ENCODE measurements around the gene PROC. TPM values are rescaled to one million over a fixed set of nuclear protein-coding genes. Genes with fewer than 3 reads are reported as not detected.
A peak's percentile ranks its signal among the peaks of the same experiment; 100 is the strongest.

The PROC gene
- total and polyA plus RNA-seq, 2 of the 4 experiments (the other 2 are of a cell fraction): 0.07 TPM; not detected in 1

DNA sequence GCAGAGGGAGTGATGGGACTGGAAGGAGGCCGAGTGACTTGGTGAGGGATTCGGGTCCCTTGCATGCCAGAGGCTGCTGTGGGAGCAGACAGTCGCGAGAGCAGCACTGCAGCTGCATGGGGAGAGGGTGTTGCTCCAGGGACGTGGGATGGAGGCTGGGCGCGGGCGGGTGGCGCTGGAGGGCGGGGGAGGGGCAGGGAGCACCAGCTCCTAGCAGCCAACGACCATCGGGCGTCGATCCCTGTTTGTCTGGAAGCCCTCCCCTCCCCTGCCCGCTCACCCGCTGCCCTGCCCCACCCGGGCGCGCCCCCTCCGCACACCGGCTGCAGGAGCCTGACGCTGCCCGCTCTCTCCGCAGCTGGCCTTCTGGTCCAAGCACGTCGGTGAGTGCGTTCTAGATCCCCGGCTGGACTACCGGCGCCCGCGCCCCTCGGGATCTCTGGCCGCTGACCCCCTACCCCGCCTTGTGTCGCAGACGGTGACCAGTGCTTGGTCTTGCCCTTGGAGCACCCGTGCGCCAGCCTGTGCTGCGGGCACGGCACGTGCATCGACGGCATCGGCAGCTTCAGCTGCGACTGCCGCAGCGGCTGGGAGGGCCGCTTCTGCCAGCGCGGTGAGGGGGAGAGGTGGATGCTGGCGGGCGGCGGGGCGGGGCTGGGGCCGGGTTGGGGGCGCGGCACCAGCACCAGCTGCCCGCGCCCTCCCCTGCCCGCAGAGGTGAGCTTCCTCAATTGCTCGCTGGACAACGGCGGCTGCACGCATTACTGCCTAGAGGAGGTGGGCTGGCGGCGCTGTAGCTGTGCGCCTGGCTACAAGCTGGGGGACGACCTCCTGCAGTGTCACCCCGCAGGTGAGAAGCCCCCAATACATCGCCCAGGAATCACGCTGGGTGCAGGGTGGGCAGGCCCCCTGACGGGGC lies 4.6 kb downstream of the PROC start:
- no peaks in the 10 kb centered on the region; the same call in 1 of the 2 replicates for H3K4me1 ChIP-seq (ENCODE audit: control insufficient read depth, insufficient read depth, low read length)
- H3K27ac ChIP-seq (ENCODE audit: insufficient read depth, low read length): no peak overlapping the region
- no peak overlapping the region for H3K56ac ChIP-seq (ENCODE audit: extremely low read depth, insufficient read depth, low read length)
- 8% methylated on average over 11 of the region's 73 CpGs; no CpG with 5 or more reads in 1 of the 2 experiments for WGBS, 2 experiments (ENCODE audit: extremely low coverage in 2 of 2, insufficient read length in 1 of 2)
- no peak overlapping the region for H3K18ac ChIP-seq (ENCODE audit: low read depth, low read length)
- TF ChIP-seq BHLHE40 (IDR thresholded peaks at IDR 0.05; ENCODE audit: low read depth, low read length): peak; percentile 74
- TF ChIP-seq FOS (IDR thresholded peaks at IDR 0.05; ENCODE audit: low read depth, low read length): no peak
- H3K9me3 ChIP-seq (ENCODE audit: control insufficient read depth, insufficient read depth, low read length): no peaks in the 10 kb centered on the region
- no peak overlapping the region for H4K5ac ChIP-seq (ENCODE audit: low read depth, low read length)
- H3K4ac ChIP-seq (ENCODE audit: low read depth, low read length): no peak overlapping the region; the same call in 1 of the 2 replicates
- H3K23ac ChIP-seq (ENCODE audit: low read depth, low read length): no peak overlapping the region
- no peak overlapping the region for H2BK120ac ChIP-seq (ENCODE audit: low read depth, low read length)
- intact Hi-C loops (cut with micrococcal nuclease) (no loop called here), dilution Hi-C loops (cut with HindIII; ENCODE audit: low sequenced_read_pairs, unreplicated experiment) (no loop called here), in situ Hi-C loops (cut with MboI; ENCODE audit: low sequenced_read_pairs) (no loop called here)
- H2AFZ ChIP-seq (replicated peaks; ENCODE audit: low read length, poor library complexity): peak overlapping the region; percentile 85
- no peaks in the 10 kb centered on the region for H3K79me1 ChIP-seq (ENCODE audit: low read depth in 1 of 2, low read length in 2 of 2)
- H2BK20ac ChIP-seq (ENCODE audit: low read depth, low read length): no peak overlapping the region
- no peak overlapping the region for H4K8ac ChIP-seq (ENCODE audit: low read depth in 2 of 2, low read length in 2 of 2)
- no peak overlapping the region for H3K14ac ChIP-seq (replicated peaks; ENCODE audit: low read depth, low read length)
- H4K91ac ChIP-seq (ENCODE audit: insufficient read depth, low read depth, low read length): no peak overlapping the region
- peak overlapping the region; percentile 91 for H3K4me2 ChIP-seq (ENCODE audit: low read depth, low read length)
- no peaks in the 10 kb centered on the region for H3K36me3 ChIP-seq (ENCODE audit: control insufficient read depth, insufficient read depth, low read length)
- CTCF ChIA-PET: interaction anchor here (0.5 kb wide), 1 partner anchor 641 kb away, joined by 4 read pairs; no protein-coding TSS in a partner anchor
- no peak overlapping the region for H2BK15ac ChIP-seq (ENCODE audit: low read depth, low read length)
- peak; percentile 33 for ATAC-seq (ENCODE audit: low read depth)
- DNase-seq: no peak
- no peaks in the 10 kb centered on the region; the same call in 1 of the 2 replicates for H4K20me1 ChIP-seq (ENCODE audit: insufficient read depth, low read length)
- BruUV-seq (replicated peaks): no TSS peak
- POLR2A ChIA-PET (ENCODE audit: unreplicated experiment): no interaction called here
- no peak overlapping the region for H2BK5ac ChIP-seq (ENCODE audit: low read depth, low read length, poor library complexity, severe bottlenecking)
- H3K9ac ChIP-seq (ENCODE audit: low read depth, low read length): no peak overlapping the region
- H2AK9ac ChIP-seq (replicated peaks; ENCODE audit: low read depth, low read length, poor library complexity): no peak overlapping the region
- no peak overlapping the region for H2AK5ac ChIP-seq (ENCODE audit: low read depth, low read length)
- peaks cover 26% of the 10 kb centered on the region for H3K27me3 ChIP-seq (ENCODE audit: control insufficient read depth, insufficient read depth, low read length)
- H3K9me1 ChIP-seq (ENCODE audit: insufficient read depth, low read length): no peaks in the 10 kb centered on the region
- H3K4me3 ChIP-seq (ENCODE audit: insufficient read depth, low read depth, low read length): peak overlapping the region; percentile 38

Data from IMR-90 (cell line).